IMR-90 (cell line): Measurements from ENCODE around the gene PLXNA4. TPM values are rescaled to one million over a fixed set of nuclear protein-coding genes. Genes with fewer than 3 reads are reported as not detected.

Source experiments
- ATAC-seq: fragments of 200-7000 bp; cut with Tn5 transposase; 2 replicates; pipeline ENCODE4 v1.9.1; 2020; ENCODE audit warnings: low read depth, mild to moderate bottlenecking, moderate library complexity
- BruUV-seq: library from RNA; stranded (reverse); fragments of 400-500 nt; replicated peaks from 2 replicates; lab custom pipeline; 2021; lab: Mats Ljungman, UMichigan
- CTCF ChIA-PET: fragments of 300-600 bp; formaldehyde crosslinking; extraction: SDS; loops from one replicate; lab custom pipeline; 2021; ENCODE audit warnings: antibody characterized with exemption; lab: Yijun Ruan, JAX
- POLR2A ChIA-PET: fragments of 300-600 bp; sonication (Branson Sonifier 250); formaldehyde crosslinking; loops from one replicate; lab custom pipeline; 2022; ENCODE audit warnings: antibody characterized with exemption; ENCODE audit not compliant: unreplicated experiment; lab: Charles Lee
- DNase-seq: peaks from one replicate; pipeline ENCODE4 v3.0.0; 2013
- H2AFZ ChIP-seq: replicated peaks from 2 replicates; pipeline ENCODE3; 2013; ENCODE audit warnings: low read length, mild to moderate bottlenecking; ENCODE audit not compliant: poor library complexity
- H2AK5ac ChIP-seq: 2 replicates; pipeline ENCODE4 v1.6.1; 2013; ENCODE audit warnings: low read depth, low read length, inconsistent platforms
- H2AK9ac ChIP-seq: replicated peaks from 2 replicates; pipeline ENCODE3; 2013; ENCODE audit warnings: mild to moderate bottlenecking, low read depth, low read length, moderate library complexity; ENCODE audit not compliant: poor library complexity
- H2BK120ac ChIP-seq: 2 replicates; pipeline ENCODE4 v1.6.1; 2013; ENCODE audit warnings: low read depth, low read length, inconsistent platforms
- H2BK15ac ChIP-seq: 3 replicates; pipeline ENCODE4 v1.6.1; 2013; ENCODE audit warnings: low read depth, low read length, inconsistent platforms
- H2BK20ac ChIP-seq: 2 replicates; pipeline ENCODE4 v1.6.1; 2013; ENCODE audit warnings: low read depth, mild to moderate bottlenecking, inconsistent platforms, low read length, moderate library complexity
- H2BK5ac ChIP-seq: 2 replicates; pipeline ENCODE4 v1.6.1; 2013; ENCODE audit warnings: mild to moderate bottlenecking, low read depth, low read length, inconsistent platforms; ENCODE audit not compliant: poor library complexity, severe bottlenecking
- H3K14ac ChIP-seq: replicated peaks from 2 replicates; pipeline ENCODE4 v1.6.1; 2013; ENCODE audit warnings: low read depth, low read length, inconsistent platforms
- H3K18ac ChIP-seq: 2 replicates; pipeline ENCODE4 v1.6.1; 2013; ENCODE audit warnings: low read depth, low read length, control low read depth
- H3K23ac ChIP-seq: 2 replicates; pipeline ENCODE4 v1.6.1; 2013; ENCODE audit warnings: low read depth, low read length, inconsistent platforms
- H3K27ac ChIP-seq: 2 replicates; pipeline ENCODE4 v1.5.1; 2013; ENCODE audit warnings: mild to moderate bottlenecking, control low read depth, low read length; ENCODE audit not compliant: insufficient read depth
- H3K27me3 ChIP-seq: 2 replicates; pipeline ENCODE4 v1.6.1; 2013; ENCODE audit warnings: low read length; ENCODE audit not compliant: control insufficient read depth, insufficient read depth
- H3K36me3 ChIP-seq: 2 replicates; pipeline ENCODE4 v1.6.1; 2013; ENCODE audit warnings: low read length, mixed read lengths; ENCODE audit not compliant: control insufficient read depth, insufficient read depth
- H3K4ac ChIP-seq: 2 replicates; pipeline ENCODE4 v1.6.1; 2013; ENCODE audit warnings: low read depth, low read length, inconsistent platforms
- H3K4me1 ChIP-seq: 2 replicates; pipeline ENCODE4 v1.6.1; 2013; ENCODE audit warnings: low read length, mixed read lengths; ENCODE audit not compliant: control insufficient read depth, insufficient read depth
- H3K4me2 ChIP-seq: 2 replicates; pipeline ENCODE4 v1.6.1; 2013; ENCODE audit warnings: low read depth, mild to moderate bottlenecking, control low read depth, low read length, moderate library complexity
- H3K4me3 ChIP-seq: 2 replicates; pipeline ENCODE4 v1.5.1; 2013; ENCODE audit warnings: low read depth, mild to moderate bottlenecking, control low read depth, low read length, moderate library complexity; ENCODE audit not compliant: insufficient read depth
- H3K56ac ChIP-seq: 2 replicates; pipeline ENCODE4 v1.6.1; 2013; ENCODE audit warnings: low read length, inconsistent platforms; ENCODE audit not compliant: insufficient read depth; ENCODE audit errors: extremely low read depth
- H3K79me1 ChIP-seq, 2 experiments: 2 replicates each; pipeline ENCODE4 v1.6.1; 2013; ENCODE audit warnings: low read length in 2 of 2, inconsistent platforms in 1 of 2, low read depth in 1 of 2
- H3K9ac ChIP-seq: 2 replicates; pipeline ENCODE4 v1.6.1; 2013; ENCODE audit warnings: low read depth, low read length, control low read depth
- H3K9me1 ChIP-seq: 2 replicates; pipeline ENCODE4 v1.6.1; 2013; ENCODE audit warnings: low read length, inconsistent platforms; ENCODE audit not compliant: insufficient read depth
- H3K9me3 ChIP-seq: 2 replicates; pipeline ENCODE4 v1.6.1; 2013; ENCODE audit warnings: low read length; ENCODE audit not compliant: control insufficient read depth, insufficient read depth
- H4K20me1 ChIP-seq: 2 replicates; pipeline ENCODE4 v1.6.1; 2013; ENCODE audit warnings: low read length, inconsistent platforms; ENCODE audit not compliant: insufficient read depth
- H4K5ac ChIP-seq: 2 replicates; pipeline ENCODE4 v1.6.1; 2013; ENCODE audit warnings: mild to moderate bottlenecking, low read depth, low read length, control low read depth
- H4K8ac ChIP-seq, 2 experiments: 2 replicates each; pipeline ENCODE4 v1.6.1; 2013; ENCODE audit warnings: low read depth in 2 of 2, low read length in 2 of 2, control low read depth in 1 of 2, inconsistent platforms in 1 of 2
- H4K91ac ChIP-seq: 2 replicates; pipeline ENCODE4 v1.6.1; 2013; ENCODE audit warnings: low read depth, low read length, inconsistent platforms; ENCODE audit not compliant: insufficient read depth
- BHLHE40 ChIP-seq: fragments of 150-350 bp; IDR thresholded peaks from 2 replicates; pipeline ENCODE4 v1.6.1; 2016; ENCODE audit warnings: mild to moderate bottlenecking, low read depth, low read length
- CEBPB ChIP-seq: IDR thresholded peaks from 2 replicates; pipeline ENCODE4 v1.6.1; 2012; ENCODE audit warnings: low read depth, low read length, improper control_type of control experiment
- CHD1 ChIP-seq: IDR thresholded peaks from 2 replicates; pipeline ENCODE4 v1.6.1; 2012; ENCODE audit warnings: low read depth, low read length, improper control_type of control experiment
- FOS ChIP-seq: fragments of 150-350 bp; IDR thresholded peaks from 2 replicates; pipeline ENCODE4 v1.6.1; 2016; ENCODE audit warnings: low read depth, low read length
- MAFK ChIP-seq: IDR thresholded peaks from 2 replicates; pipeline ENCODE4 v1.6.1; 2012; ENCODE audit warnings: low read depth, low read length, improper control_type of control experiment
- MAZ ChIP-seq: IDR thresholded peaks from 2 replicates; pipeline ENCODE4 v1.6.1; 2012; ENCODE audit warnings: low read depth, mild to moderate bottlenecking, low read length, improper control_type of control experiment, moderate library complexity, borderline replicate concordance
- POLR2A ChIP-seq: IDR thresholded peaks from 2 replicates; pipeline ENCODE4 v1.6.1; 2012; ENCODE audit warnings: mild to moderate bottlenecking, low read depth, low read length
- RAD21 ChIP-seq: IDR thresholded peaks from 2 replicates; pipeline ENCODE4 v1.6.1; 2012; ENCODE audit warnings: low read length, improper control_type of control experiment
- RCOR1 ChIP-seq: IDR thresholded peaks from 2 replicates; pipeline ENCODE4 v1.6.1; 2012; ENCODE audit warnings: mild to moderate bottlenecking, low read length, improper control_type of control experiment; ENCODE audit not compliant: insufficient replicate concordance
- SMC3 ChIP-seq: fragments of 150-350 bp; IDR thresholded peaks from 2 replicates; pipeline ENCODE4 v1.6.1; 2016; ENCODE audit warnings: low read depth, mild to moderate bottlenecking, antibody characterized with exemption, low read length, moderate library complexity
- WGBS, 2 experiments: methylation state at CpG; one replicate each; pipeline versions ENCODE4 v1.1.5 to v1.1.7; 2013; ENCODE audit warnings: missing lambda C conversion rate in 2 of 2; ENCODE audit not compliant: insufficient read length in 1 of 2; ENCODE audit errors: extremely low coverage in 2 of 2; 5-methylcytosine and 5-hydroxymethylcytosine counted together
- dilution Hi-C: fragments of 300-500 bp; cut with HindIII; formaldehyde crosslinking; loops from one replicate; pipeline ENCODE4 v1.14.3; 2018; ENCODE audit warnings: low sequenced_read_pairs; ENCODE audit not compliant: unreplicated experiment
- in situ Hi-C: fragments of 300-500 bp; cut with MboI; formaldehyde crosslinking; loops from 3 replicates; pipeline ENCODE4 v1.14.3; 2019; ENCODE audit warnings: low sequenced_read_pairs, inconsistent platforms, mixed read lengths
- intact Hi-C: fragments of 100-400 bp; cut with micrococcal nuclease; formaldehyde crosslinking; loops from 2 replicates; pipeline ENCODE4 v1.10.0; 2022
- polyA plus RNA-seq, 3 experiments: library from polyadenylated mRNA; depleted of rRNA; stranded (reverse); fragments of >200 nt; gene quantifications; 2 replicates each; pipeline ENCODE4 v1.2.3, GENCODE V29; 2012; ENCODE audit warnings: low replicate concordance in 1 of 3
- total RNA-seq: library from RNA; depleted of rRNA; stranded (reverse); fragments of >200 nt; gene quantifications from 2 replicates; pipeline ENCODE4 v1.2.3, GENCODE V29; 2012
- TF ChIP-seq, protein P1 (sequence below): conservative IDR thresholded peaks from 2 replicates; pipeline ENCODE4 v1.5.1; 2012; ENCODE audit warnings: mild to moderate bottlenecking, low read depth, low read length, improper control_type of control experiment
- TF ChIP-seq, protein P2 (sequence below): fragments of 150-350 bp; IDR thresholded peaks from 2 replicates; pipeline ENCODE4 v1.6.1; 2016; ENCODE audit warnings: low read depth, mild to moderate bottlenecking, low read length, moderate library complexity, borderline replicate concordance

PLXNA4 gene
- total and polyA plus RNA-seq, 2 of the 4 experiments (the other 2 are of a cell fraction), result under 0.01 TPM

- Histone ChIP-seq H3K4me2 (no peak overlapping the region), H3K27me3 (no peaks in the 10 kb centered on the region), H2BK15ac (no peak overlapping the region), H4K5ac (no peak overlapping the region), H3K18ac (no peak overlapping the region), H3K9ac (no peak overlapping the region), H2AK9ac (no peak overlapping the region), H3K56ac (no peak overlapping the region), H4K91ac (no peak overlapping the region), H3K4me3 (no peak overlapping the region), H3K79me1 (no peaks in the 10 kb centered on the region), H3K9me1 (no peaks in the 10 kb centered on the region), H3K36me3 (no peaks in the 10 kb centered on the region), H3K4me1 (no peaks in the 10 kb centered on the region), H2BK5ac (no peak overlapping the region), H3K4ac (no peak overlapping the region), H3K14ac (no peak overlapping the region), H2BK20ac (no peak overlapping the region), H4K20me1 (no peaks in the 10 kb centered on the region), H3K27ac (no peak overlapping the region), H4K8ac (no peak overlapping the region), H2BK120ac (no peak overlapping the region), H3K9me3 (no peaks in the 10 kb centered on the region), H3K23ac (no peak overlapping the region), H2AK5ac (no peak overlapping the region), H2AFZ (no peak overlapping the region)
- DNase-seq (no peak), ATAC-seq (no peak)
- dilution Hi-C loops (no loop called here), in situ Hi-C loops (no loop called here), intact Hi-C loops (no loop called here)
- no peak for TF ChIP-seq RCOR1
- TF ChIP-seq, protein P1, sequence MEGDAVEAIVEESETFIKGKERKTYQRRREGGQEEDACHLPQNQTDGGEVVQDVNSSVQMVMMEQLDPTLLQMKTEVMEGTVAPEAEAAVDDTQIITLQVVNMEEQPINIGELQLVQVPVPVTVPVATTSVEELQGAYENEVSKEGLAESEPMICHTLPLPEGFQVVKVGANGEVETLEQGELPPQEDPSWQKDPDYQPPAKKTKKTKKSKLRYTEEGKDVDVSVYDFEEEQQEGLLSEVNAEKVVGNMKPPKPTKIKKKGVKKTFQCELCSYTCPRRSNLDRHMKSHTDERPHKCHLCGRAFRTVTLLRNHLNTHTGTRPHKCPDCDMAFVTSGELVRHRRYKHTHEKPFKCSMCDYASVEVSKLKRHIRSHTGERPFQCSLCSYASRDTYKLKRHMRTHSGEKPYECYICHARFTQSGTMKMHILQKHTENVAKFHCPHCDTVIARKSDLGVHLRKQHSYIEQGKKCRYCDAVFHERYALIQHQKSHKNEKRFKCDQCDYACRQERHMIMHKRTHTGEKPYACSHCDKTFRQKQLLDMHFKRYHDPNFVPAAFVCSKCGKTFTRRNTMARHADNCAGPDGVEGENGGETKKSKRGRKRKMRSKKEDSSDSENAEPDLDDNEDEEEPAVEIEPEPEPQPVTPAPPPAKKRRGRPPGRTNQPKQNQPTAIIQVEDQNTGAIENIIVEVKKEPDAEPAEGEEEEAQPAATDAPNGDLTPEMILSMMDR, result no peak
- no peak for TF ChIP-seq CHD1
- no peak for TF ChIP-seq MAZ
- no peak for TF ChIP-seq CEBPB
- no peak for TF ChIP-seq RAD21
- TF ChIP-seq, protein P2, sequence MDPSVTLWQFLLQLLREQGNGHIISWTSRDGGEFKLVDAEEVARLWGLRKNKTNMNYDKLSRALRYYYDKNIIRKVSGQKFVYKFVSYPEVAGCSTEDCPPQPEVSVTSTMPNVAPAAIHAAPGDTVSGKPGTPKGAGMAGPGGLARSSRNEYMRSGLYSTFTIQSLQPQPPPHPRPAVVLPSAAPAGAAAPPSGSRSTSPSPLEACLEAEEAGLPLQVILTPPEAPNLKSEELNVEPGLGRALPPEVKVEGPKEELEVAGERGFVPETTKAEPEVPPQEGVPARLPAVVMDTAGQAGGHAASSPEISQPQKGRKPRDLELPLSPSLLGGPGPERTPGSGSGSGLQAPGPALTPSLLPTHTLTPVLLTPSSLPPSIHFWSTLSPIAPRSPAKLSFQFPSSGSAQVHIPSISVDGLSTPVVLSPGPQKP, result no peak
- no peak for TF ChIP-seq SMC3
- no peak for TF ChIP-seq POLR2A
- TF ChIP-seq MAFK, result no peak
- no peak for TF ChIP-seq BHLHE40
- TF ChIP-seq FOS, result no peak
- ChIA-PET POLR2A (no interaction called here), CTCF (no interaction called here)
- WGBS, 2 experiments, result 25% methylated on average over 2 of the region's 12 CpGs; no CpG with 5 or more reads in 1 of the 2 experiments
- BruUV-seq, result no TSS peak
These were observed 147.9 kb downstream of the PLXNA4 start for GRCh38 chr7:132428247-132428919.
